ENCODE results near the gene ZNF26.
"Not testable (repeated sequence)": the region's sequence is repeated elsewhere in the genome, so short reads cannot be mapped to it uniquely, and the experiment has no call there.

The ZNF26 gene
- 55.7 reads per million, percentile 71 among the genes with 10 or more reads in this experiment for total RNA-seq

GRCh38 chr12:132986001-132986884 lies at the start of gene ZNF26:
Gene ZNF26 (plus strand): TSS chr12:132986367. CDS start chr12:132986841, 474 bp downstream.
- peak; percentile 81 for DNase-seq

- DNase-seq: not testable (repeated sequence)
Observed at GRCh38 chr12:132936921-132937320, 49.2 kb upstream of the ZNF26 start.

GRCh38 chr12:132937476-132937875 lies 48.7 kb upstream of the ZNF26 start:
- no peak for DNase-seq

GRCh38 chr12:132938807-132939206 lies 47.4 kb upstream of the ZNF26 start:
- not testable (repeated sequence) for DNase-seq

- no peak for DNase-seq
Observed at GRCh38 chr12:132940071-132940719, 46.0 kb upstream of the ZNF26 start.

- DNase-seq: no peak
Observed at GRCh38 chr12:132941336-132941954, 44.7 kb upstream of the ZNF26 start.

- DNase-seq: no peak
Observed at GRCh38 chr12:132942611-132943010, 43.6 kb upstream of the ZNF26 start.

- no peak for DNase-seq
Observed at GRCh38 chr12:132945806-132946205, 40.4 kb upstream of the ZNF26 start.

- no peak for DNase-seq
Observed at GRCh38 chr12:132946246-132946820, 39.8 kb upstream of the ZNF26 start.

- no peak for DNase-seq
Observed at GRCh38 chr12:132948146-132949066, 37.8 kb upstream of the ZNF26 start.

GRCh38 chr12:132949936-132950837 lies 36.0 kb upstream of the ZNF26 start:
- DNase-seq: no peak

- DNase-seq: no peak
Observed at GRCh38 chr12:132950844-132951535, 35.2 kb upstream of the ZNF26 start.

- no peak for DNase-seq
Observed at GRCh38 chr12:132951649-132952048, 34.5 kb upstream of the ZNF26 start.

- no peak for DNase-seq
Observed at GRCh38 chr12:132952371-132953162, 33.6 kb upstream of the ZNF26 start.

- no peak for DNase-seq
Observed at GRCh38 chr12:132953163-132953425, 33.1 kb upstream of the ZNF26 start.

GRCh38 chr12:132953771-132954170 lies 32.4 kb upstream of the ZNF26 start:
- DNase-seq: no peak

GRCh38 chr12:132954471-132955048 lies 31.6 kb upstream of the ZNF26 start:
- no peak for DNase-seq

- DNase-seq: peak; percentile 6
Observed at GRCh38 chr12:132955094-132956010, 30.8 kb upstream of the ZNF26 start.
